Right lobe of liver (tissue), 6 donors: ENCODE measurements around the gene INPP4B. TPM values are rescaled to one million over a fixed set of nuclear protein-coding genes. Genes with fewer than 3 reads are reported as not detected.

Source experiments
- ATAC-seq, 4 donors: fragments of 200-7000 bp; cut with Tn5 transposase; one replicate each; pipeline ENCODE4 v1.9.1; 2020; ENCODE audit warnings: mild to moderate bottlenecking in 4 of 4, moderate library complexity in 4 of 4
- DNase-seq, 3 donors: peaks; one replicate each; pipeline ENCODE4 v3.0.0-alpha.2; 2020
- H3K27ac ChIP-seq, 3 donors: fragments of 200-600 bp; one replicate each; pipeline ENCODE4 v1.8.0; 2022
- H3K27me3 ChIP-seq, 2 donors: fragments of 200-600 bp; one replicate each; pipeline ENCODE4 v1.8.0; 2022
- H3K36me3 ChIP-seq, 4 donors: fragments of 200-600 bp; sonication (generic) in 1 of 4; one replicate each; pipeline versions ENCODE4 v1.5.1 to v1.8.0; 2017 to 2022; ENCODE audit warnings: control low read depth in 1 of 4
- H3K4me1 ChIP-seq, 4 donors: fragments of 200-600 bp; sonication (generic) in 1 of 4; one replicate each; pipeline versions ENCODE4 v1.5.1 to v1.8.0; 2017 to 2022; ENCODE audit warnings: control low read depth in 1 of 4
- H3K4me3 ChIP-seq, 3 donors: fragments of 200-600 bp; one replicate each; pipeline ENCODE4 v1.8.0; 2022
- H3K9me3 ChIP-seq, 4 donors: fragments of 200-600 bp; sonication (generic) in 1 of 4; one replicate each; pipeline versions ENCODE4 v1.5.1 to v1.8.0; 2017 to 2022; ENCODE audit warnings: control low read depth in 1 of 4
- CTCF ChIP-seq, 4 donors: fragments of 200-600 bp in 3 of 4; fragments of 450-650 bp in 1 of 4; IDR thresholded peaks; one replicate each; pipeline versions ENCODE4 v1.5.1 to v1.8.0; 2016 to 2022; ENCODE audit warnings: antibody characterized with exemption in 4 of 4, mild to moderate bottlenecking in 2 of 4
- POLR2A ChIP-seq: fragments of 450-650 bp; IDR thresholded peaks from one replicate; pipeline ENCODE4 v1.6.1; 2017; ENCODE audit warnings: antibody characterized with exemption, mild to moderate bottlenecking
- WGBS: methylation state at CpG from one replicate; pipeline ENCODE4 v1.1.6; 2018; ENCODE audit warnings: low coverage, low lambda C conversion rate; ENCODE audit not compliant: insufficient coverage; ENCODE audit errors: missing lambda C conversion rate; 5-methylcytosine and 5-hydroxymethylcytosine counted together
- intact Hi-C, 2 donors: fragments of 100-400 bp; cut with DNase I; formaldehyde crosslinking; loops; one replicate each; pipeline versions ENCODE4 v1.11.2 to v1.14.1; 2022
- total RNA-seq, 6 experiments: library from RNA; depleted of rRNA in 2 of 6; stranded (reverse); fragments of >200 nt in 2 of 6; fragmentation: NEBNext Ultra II Directional in 3 of 6; extraction: Animal tissue kit (Norgen Biotek cat#: 25700) in 3 of 6; gene quantifications; one replicate each; pipeline versions ENCODE4 v1.1.0 to v1.2.4, GENCODE V29; 2016 to 2023
- donor health status: DM: no; HTN: yes; CAD: no.
- donor health status: DM: no; HTN: no; CAD: no.
- donor health status: DM: no; HTN: no; CAD: no.
- donor health status: DM: no; HTN: yes; CAD: no.
- donor health status: DM: no; HTN: yes; CAD: no.

INPP4B gene
- total RNA-seq, 6 experiments from 2014 or later, result 0.73 to 5.0 (median 1.6) TPM

DNA sequence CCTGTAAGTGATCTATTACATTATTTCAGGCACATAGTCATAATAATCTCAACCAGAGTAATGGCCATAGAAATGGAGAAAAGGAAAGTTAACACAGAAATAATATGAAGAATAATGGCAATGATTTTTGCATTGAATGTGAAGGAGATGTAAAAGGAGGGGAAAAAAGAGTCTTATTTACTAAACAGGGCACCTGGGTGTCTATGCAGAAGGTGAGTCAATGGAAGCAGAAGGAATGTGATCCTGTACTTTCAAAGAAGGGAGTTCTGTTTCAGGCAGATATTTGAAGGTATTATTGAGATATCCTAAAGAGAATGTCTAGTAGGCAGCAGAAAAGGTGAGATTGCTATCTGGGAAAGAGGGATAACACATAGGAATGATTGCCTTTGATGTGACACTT is 279.9 kb downstream of the INPP4B start:
- Histone ChIP-seq H3K27me3 (no peaks in the 10 kb centered on the region), H3K36me3 (no peaks in the 10 kb centered on the region), H3K27ac (no peak overlapping the region), H3K4me3 (no peak overlapping the region), H3K9me3 (no peaks in the 10 kb centered on the region), H3K4me1 (no peaks in the 10 kb centered on the region)
- intact Hi-C loops, result no loop called here
- no peak for ATAC-seq
- no peak for DNase-seq
- no peak for TF ChIP-seq CTCF (IDR thresholded peaks at IDR 0.05)
- no peak for TF ChIP-seq POLR2A

DNA sequence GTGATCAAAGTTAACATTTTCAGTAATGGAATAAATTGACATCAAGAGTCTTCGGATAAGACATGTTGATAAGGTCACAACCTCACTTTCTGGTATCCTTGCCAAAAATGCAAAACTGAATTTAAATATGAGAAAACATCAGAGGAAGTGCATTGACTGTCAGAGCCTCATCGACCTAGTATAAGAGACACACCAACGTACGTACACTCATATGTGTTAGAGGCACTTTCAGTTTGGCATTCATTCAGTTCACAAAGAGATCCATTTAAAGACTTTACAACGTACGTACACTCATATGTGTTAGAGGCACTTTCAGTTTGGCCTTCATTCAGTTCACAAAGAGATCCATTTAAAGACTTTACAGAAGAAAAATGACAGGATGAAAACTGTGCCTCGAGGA is 280.3 kb downstream of the INPP4B start:
- no peak overlapping the region for H3K27ac ChIP-seq
- DNase-seq (no peak), ATAC-seq (no peak)
- intact Hi-C loops, result no loop called here
- 59% methylated on average over 7 of the region's 7 CpGs for WGBS
- no peaks in the 10 kb centered on the region for H3K9me3 ChIP-seq
- TF ChIP-seq POLR2A (no peak), CTCF (IDR thresholded peaks at IDR 0.05) (no peak)
- no peak overlapping the region for H3K4me3 ChIP-seq
- H3K36me3 ChIP-seq, result no peaks in the 10 kb centered on the region
- no peaks in the 10 kb centered on the region for H3K4me1 ChIP-seq
- no peaks in the 10 kb centered on the region for H3K27me3 ChIP-seq

- no peak for ATAC-seq
- Histone ChIP-seq H3K27ac (no peak overlapping the region), H3K27me3 (no peaks in the 10 kb centered on the region), H3K4me1 (no peaks in the 10 kb centered on the region), H3K36me3 (no peaks in the 10 kb centered on the region), H3K9me3 (no peaks in the 10 kb centered on the region), H3K4me3 (no peak overlapping the region)
- WGBS, result 82% methylated on average over 4 of the region's 6 CpGs
- DNase-seq, result no peak
- intact Hi-C loops, result no loop called here
- TF ChIP-seq POLR2A, result no peak
- TF ChIP-seq CTCF (IDR thresholded peaks at IDR 0.05), result no peak
These were observed 282.3 kb downstream of the INPP4B start for GRCh38 chr4:142563682-142564291.

DNA sequence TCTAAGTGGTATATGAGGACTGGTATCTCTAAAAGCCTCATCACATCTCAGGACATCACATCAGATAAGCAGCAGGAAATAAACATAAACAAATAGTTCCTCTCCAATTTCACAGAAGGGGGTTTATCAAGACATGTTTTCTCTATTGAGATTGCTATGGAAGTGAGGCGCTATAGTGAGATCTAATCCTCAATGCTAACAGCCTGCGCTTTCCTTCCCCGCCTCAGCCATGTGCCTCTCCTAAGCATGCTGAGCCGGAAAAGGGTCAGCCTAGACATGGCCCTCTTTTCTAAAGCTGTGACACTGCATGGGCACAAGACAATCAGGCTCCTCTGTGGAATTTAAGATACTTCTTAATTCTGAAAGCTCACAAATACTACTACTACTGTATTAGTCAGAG is 286.1 kb downstream of the INPP4B start:
- H3K4me1 ChIP-seq, result no peaks in the 10 kb centered on the region
- no peaks in the 10 kb centered on the region for H3K9me3 ChIP-seq
- H3K4me3 ChIP-seq, result no peak overlapping the region
- no peak for ATAC-seq
- no peaks in the 10 kb centered on the region for H3K27me3 ChIP-seq
- H3K27ac ChIP-seq, result no peak overlapping the region
- TF ChIP-seq CTCF (IDR thresholded peaks at IDR 0.05) (no peak), POLR2A (no peak)
- 83% methylated on average over 1 of the region's 4 CpGs for WGBS
- no peak for DNase-seq
- intact Hi-C loops, result no loop called here
- no peaks in the 10 kb centered on the region for H3K36me3 ChIP-seq

- Histone ChIP-seq H3K36me3 (no peaks in the 10 kb centered on the region), H3K27me3 (no peaks in the 10 kb centered on the region), H3K4me1 (no peaks in the 10 kb centered on the region), H3K4me3 (no peak overlapping the region), H3K9me3 (no peaks in the 10 kb centered on the region), H3K27ac (no peak overlapping the region)
- intact Hi-C loops, result no loop called here
- DNase-seq, result no peak
- 64% methylated on average over 4 of the region's 4 CpGs for WGBS
- TF ChIP-seq POLR2A (no peak), CTCF (IDR thresholded peaks at IDR 0.05) (no peak)
- ATAC-seq, result no peak
These were observed 287.2 kb downstream of the INPP4B start for GRCh38 chr4:142558851-142559250.
